ENCODE results near the gene ANKRD28.
A peak's percentile ranks its signal among the peaks of the same experiment; 100 is the strongest.
"Not testable (repeated sequence)": the region's sequence is repeated elsewhere in the genome, so short reads cannot be mapped to it uniquely, and the experiment has no call there.

The ANKRD28 gene

GRCh38 chr3:15743587-15744009 lies 54.2 kb downstream of the ANKRD28 start:
- no peak overlapping the region for H3K4me3 ChIP-seq (ENCODE audit: low read depth, low read length)
- no peak for DNase-seq
- H3K27me3 ChIP-seq (replicated peaks), result no peaks in the 10 kb centered on the region
- in situ Hi-C loops (cut with HindIII; ENCODE audit: low pct_ligation_motif_present, low sequenced_read_pairs), result no loop called here
- no peak for TF ChIP-seq CTCF (IDR thresholded peaks at IDR 0.05; ENCODE audit: low read depth, low read length, missing control alignments)
- H3K36me3 ChIP-seq (replicated peaks), result peaks cover 12% of the 10 kb centered on the region
- no peak overlapping the region for H3K27ac ChIP-seq

GRCh38 chr3:15742236-15742635 lies 55.5 kb downstream of the ANKRD28 start:
- H3K27ac ChIP-seq; in situ Hi-C loops (cut with HindIII; ENCODE audit: low pct_ligation_motif_present, low sequenced_read_pairs); H3K27me3 ChIP-seq (replicated peaks); H3K36me3 ChIP-seq (replicated peaks); H3K4me3 ChIP-seq (ENCODE audit: low read depth, low read length); DNase-seq: not testable (repeated sequence)

- H3K27ac ChIP-seq; in situ Hi-C loops (cut with HindIII; ENCODE audit: low pct_ligation_motif_present, low sequenced_read_pairs); H3K27me3 ChIP-seq (replicated peaks); DNase-seq; H3K4me3 ChIP-seq (ENCODE audit: low read depth, low read length): not testable (repeated sequence)
- H3K36me3 ChIP-seq (replicated peaks), result peaks cover 21% of the 10 kb centered on the region
Measured at GRCh38 chr3:15738616-15739005, 59.2 kb downstream of the ANKRD28 start.

GRCh38 chr3:15731024-15731423 lies 66.8 kb downstream of the ANKRD28 start:
- in situ Hi-C loops (cut with HindIII; ENCODE audit: low pct_ligation_motif_present, low sequenced_read_pairs), result no loop called here
- peaks cover 32% of the 10 kb centered on the region for H3K36me3 ChIP-seq (replicated peaks)
- no peak for DNase-seq
- H3K4me3 ChIP-seq (ENCODE audit: low read depth, low read length), result no peak overlapping the region
- no peak overlapping the region for H3K27ac ChIP-seq
- no peaks in the 10 kb centered on the region for H3K27me3 ChIP-seq (replicated peaks)
- no peak for TF ChIP-seq CTCF (IDR thresholded peaks at IDR 0.05; ENCODE audit: low read depth, low read length, missing control alignments)

- Histone ChIP-seq H3K27ac (no peak overlapping the region), H3K27me3 (replicated peaks) (no peaks in the 10 kb centered on the region), H3K36me3 (replicated peaks) (peaks cover 28% of the 10 kb centered on the region), H3K4me3 (ENCODE audit: low read depth, low read length) (no peak overlapping the region)
- DNase-seq, result no peak
- in situ Hi-C loops (cut with HindIII; ENCODE audit: low pct_ligation_motif_present, low sequenced_read_pairs), result no loop called here
- no peak for TF ChIP-seq CTCF (IDR thresholded peaks at IDR 0.05; ENCODE audit: low read depth, low read length, missing control alignments)
Measured at GRCh38 chr3:15728766-15729165, 69.0 kb downstream of the ANKRD28 start.

GRCh38 chr3:15726881-15727280 lies 70.9 kb downstream of the ANKRD28 start:
- in situ Hi-C loops (cut with HindIII; ENCODE audit: low pct_ligation_motif_present, low sequenced_read_pairs), result no loop called here
- H3K36me3 ChIP-seq (replicated peaks), result peaks cover 32% of the 10 kb centered on the region
- DNase-seq, result no peak
- no peak overlapping the region for H3K4me3 ChIP-seq (ENCODE audit: low read depth, low read length)
- H3K27ac ChIP-seq, result no peak overlapping the region
- TF ChIP-seq CTCF (IDR thresholded peaks at IDR 0.05; ENCODE audit: low read depth, low read length, missing control alignments), result no peak
- H3K27me3 ChIP-seq (replicated peaks), result no peaks in the 10 kb centered on the region

- Histone ChIP-seq H3K27me3 (replicated peaks) (no peaks in the 10 kb centered on the region), H3K4me3 (ENCODE audit: low read depth, low read length) (no peak overlapping the region), H3K36me3 (replicated peaks) (peaks cover 32% of the 10 kb centered on the region), H3K27ac (no peak overlapping the region)
- DNase-seq, result peak; percentile 15
- TF ChIP-seq CTCF (IDR thresholded peaks at IDR 0.05; ENCODE audit: low read depth, low read length, missing control alignments), result no peak
- in situ Hi-C loops (cut with HindIII; ENCODE audit: low pct_ligation_motif_present, low sequenced_read_pairs), result no loop called here
Measured at GRCh38 chr3:15726043-15726442, 71.7 kb downstream of the ANKRD28 start.
